Measurements from ENCODE around the gene COL18A1. TPM values are rescaled to one million over a fixed set of nuclear protein-coding genes. Genes with fewer than 3 reads are reported as not detected.

Gene COL18A1
- total RNA-seq, 1 donor from 2014 or later = 15.4 TPM

DNA sequence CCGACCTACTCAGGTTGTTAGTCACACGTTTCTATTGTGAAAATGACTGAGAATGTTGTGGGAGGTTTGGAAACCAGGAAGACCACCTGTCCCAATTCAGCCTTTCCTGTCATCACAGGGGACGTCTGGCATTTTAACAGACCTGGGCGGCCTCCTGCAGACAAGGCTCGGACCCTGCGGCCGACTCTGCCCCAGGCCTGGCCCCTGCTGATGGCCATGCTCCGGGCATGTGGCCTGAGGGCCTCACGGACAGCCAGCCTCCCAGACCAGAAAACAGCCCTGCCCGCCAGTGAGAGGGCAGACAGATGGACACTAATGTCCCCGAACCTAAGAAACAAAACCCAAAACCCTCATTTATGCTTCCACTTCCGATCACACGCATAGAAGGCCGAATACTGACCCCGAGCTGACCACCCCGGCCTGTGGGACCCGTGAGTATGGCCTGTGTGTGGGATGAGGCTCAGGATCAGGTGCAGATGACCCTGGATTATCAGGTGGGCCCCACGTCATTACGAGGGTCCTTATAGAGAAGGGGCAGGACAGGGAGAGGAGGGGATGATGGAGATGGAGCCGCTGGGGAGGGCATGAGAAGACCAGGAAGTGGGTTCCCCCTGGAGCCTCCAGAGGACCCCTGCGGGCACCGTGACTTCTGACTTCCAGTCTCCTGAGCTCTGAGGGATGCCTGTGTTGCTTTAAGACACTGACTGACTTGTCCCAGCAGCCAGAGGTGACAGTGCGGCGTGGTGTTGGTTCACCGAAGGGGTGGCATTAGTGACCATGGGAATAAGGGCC, 9.6 kb downstream of the COL18A1 start:
- no peak for DNase-seq

GRCh38 chr21:45415188-45415942, 10.4 kb downstream of the COL18A1 start:
- DNase-seq = no peak

DNA sequence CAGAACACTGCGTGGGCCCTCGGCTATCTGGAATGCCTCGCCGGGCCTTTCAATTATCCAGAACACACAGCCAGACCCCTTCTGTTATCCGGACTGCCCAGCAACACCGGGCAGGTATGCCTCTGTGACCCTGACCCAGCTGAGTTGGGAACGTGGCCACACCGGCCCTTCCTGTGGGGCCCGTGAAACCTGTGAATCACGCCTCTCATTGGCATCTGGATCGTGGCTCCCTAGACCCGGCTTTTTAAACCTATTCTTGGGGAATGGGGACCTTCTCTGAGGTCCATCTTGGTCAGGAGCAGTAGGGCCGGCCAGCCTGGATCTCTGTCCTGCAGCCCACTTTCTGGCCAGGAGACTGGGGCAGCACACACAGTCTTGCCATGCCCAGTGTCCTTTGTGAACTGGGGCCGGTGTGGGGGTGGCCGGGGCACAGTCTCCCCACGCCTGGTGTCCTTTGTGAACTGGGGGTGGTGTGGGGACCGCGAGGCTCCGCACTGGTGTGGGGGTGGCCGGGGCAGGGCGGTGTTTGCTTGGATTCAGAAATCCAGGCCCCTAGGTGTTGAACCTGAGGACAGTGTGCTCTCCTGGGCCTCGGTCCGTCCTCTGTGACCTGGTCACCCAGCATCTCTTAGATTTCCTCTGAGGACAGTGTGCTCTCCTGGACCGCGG, 11.1 kb downstream of the COL18A1 start:
- DNase-seq = no peak

- DNase-seq = no peak
These were observed 11.7 kb downstream of the COL18A1 start for GRCh38 chr21:45416620-45417019.

DNA sequence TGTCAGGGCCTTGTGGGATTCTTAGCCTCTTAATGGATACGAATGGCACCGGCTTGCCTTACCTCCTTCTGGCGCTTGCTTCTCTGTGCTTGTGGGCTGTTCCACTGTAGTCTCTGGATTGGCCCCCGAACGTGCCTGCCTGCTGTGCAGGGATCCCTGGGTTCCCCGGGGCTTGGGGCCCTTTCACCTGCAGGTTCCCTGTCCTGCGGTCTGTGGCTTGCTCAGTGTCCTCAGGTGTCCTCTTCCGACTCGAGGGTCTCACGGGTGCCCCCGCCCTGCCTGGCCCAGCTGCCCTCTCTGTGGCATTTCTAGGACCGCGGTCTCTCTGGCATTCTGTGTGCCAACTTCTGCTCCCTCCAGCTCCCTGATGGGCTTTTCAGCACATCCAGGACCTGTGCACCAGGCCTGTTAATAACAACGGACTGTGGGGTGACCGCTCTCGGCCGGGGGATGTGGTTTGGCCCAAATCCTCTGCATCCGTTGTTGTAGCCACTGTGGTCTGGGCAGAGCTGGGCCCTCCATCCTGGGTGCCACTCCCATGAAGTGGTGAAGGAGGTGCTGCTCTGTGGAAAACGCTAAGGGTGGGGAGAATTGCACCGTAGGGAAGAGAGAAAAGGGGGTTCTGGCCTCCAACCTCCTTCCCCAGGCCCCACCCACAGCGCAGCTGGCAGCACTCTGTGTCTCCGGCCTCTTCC, 12.4 kb downstream of the COL18A1 start:
- no peak for DNase-seq

DNA sequence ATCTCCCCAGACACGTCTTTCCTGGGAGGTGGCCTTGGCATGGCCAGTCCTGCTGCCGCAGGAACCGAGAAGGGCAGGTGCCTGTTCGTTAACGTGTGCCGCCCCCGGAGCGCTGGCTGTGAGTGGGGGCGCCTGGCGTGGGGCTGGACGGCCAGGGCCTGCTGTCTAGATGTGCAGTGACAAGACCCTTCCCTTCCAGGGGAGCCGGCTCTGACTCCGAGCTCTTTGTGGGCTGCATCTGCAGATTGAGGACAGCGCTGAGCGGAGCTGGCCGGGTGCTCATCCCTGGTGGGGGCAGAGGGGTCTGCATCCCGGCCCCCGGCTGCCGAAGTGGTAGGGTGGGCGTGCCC, 13.0 kb downstream of the COL18A1 start:
- DNase-seq = no peak

GRCh38 chr21:45418301-45419071, 13.5 kb downstream of the COL18A1 start:
- DNase-seq = no peak

- no peak for DNase-seq
These were observed 14.2 kb downstream of the COL18A1 start for GRCh38 chr21:45419162-45419561.

- DNase-seq = no peak
These were observed 15.4 kb downstream of the COL18A1 start for GRCh38 chr21:45420061-45421041.

DNA sequence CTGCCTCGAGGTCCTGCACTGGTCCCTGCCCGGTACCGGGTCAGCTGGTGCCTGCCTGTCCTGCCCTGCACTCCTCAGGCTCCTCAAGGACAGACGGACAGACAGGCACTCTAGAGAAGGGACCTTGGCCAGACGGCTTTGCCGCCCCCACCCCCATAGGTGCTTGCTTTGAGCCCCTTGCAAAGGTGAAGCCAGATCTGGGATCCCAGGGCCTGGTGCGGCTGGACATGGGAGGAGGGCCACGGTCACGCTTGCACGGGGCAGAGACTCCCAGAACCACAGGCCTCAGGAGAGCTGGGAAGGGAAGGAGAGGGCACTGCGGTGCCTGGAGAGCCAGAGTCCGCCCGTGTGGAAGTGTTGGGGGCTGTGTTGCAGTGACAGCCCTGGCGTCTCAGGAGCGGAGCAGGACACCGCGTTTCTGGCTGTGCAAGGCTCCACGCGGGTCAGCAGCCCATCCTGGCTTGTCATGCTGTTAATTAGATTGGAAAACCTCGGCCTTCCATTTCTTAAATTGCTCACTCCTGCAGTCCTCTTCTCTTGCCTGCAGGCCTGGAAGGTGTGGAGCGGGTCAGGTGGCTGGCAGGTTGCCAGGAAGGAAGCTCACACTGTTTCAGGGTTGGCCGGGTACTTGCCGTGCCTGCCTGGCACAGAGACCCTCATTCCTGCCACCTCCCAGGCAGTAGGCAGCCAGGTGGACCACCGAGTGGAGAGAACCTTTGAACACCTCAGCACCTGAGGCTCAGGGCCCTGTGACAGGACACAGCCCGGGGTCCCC, 16.3 kb downstream of the COL18A1 start:
- no peak for DNase-seq

GRCh38 chr21:45421846-45422775, 17.1 kb downstream of the COL18A1 start:
- DNase-seq = no peak

DNA sequence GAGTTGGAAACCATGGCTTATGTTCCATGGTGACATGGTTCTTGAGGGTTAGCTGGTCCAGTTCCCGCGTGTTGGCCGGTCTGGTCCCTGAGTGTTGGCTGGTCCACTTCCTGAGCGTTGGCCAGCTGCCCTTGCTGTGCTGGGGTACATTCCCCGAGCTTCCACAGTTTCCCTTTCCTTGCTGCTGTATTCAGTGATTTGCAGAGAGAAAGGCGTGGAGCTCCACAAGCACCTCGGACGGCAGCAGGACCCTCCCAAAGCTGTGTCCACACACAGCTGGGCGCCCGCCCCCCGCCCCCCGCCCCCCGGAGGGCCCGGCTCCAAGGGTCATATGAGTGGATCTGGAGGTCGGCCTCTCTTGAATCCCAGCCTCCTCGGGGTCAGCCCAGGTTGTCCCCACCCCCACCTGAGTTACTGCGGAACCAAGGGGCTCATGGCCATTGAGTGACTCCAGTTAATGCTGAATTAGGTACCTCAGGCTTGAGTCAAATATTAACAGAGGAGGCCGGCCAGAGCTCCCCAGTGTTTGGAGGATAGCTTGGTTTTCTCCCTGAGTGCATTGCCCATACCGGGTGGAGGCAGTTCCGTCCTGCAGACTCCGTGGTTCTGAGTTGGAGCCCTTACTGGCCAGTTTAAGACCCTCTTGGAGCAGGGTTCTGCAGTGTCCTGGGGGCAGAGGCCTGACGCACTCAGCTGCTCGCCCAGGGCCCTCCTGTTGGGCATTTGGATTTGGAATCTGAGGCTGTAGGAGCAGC, 18.4 kb downstream of the COL18A1 start:
- DNase-seq = no peak

- DNase-seq = no peak
These were observed 19.2 kb downstream of the COL18A1 start for GRCh38 chr21:45423968-45424853.

GRCh38 chr21:45424854-45425795, 20.2 kb downstream of the COL18A1 start:
- no peak for DNase-seq
